SK-N-SH treated with all-trans-retinoic acid at 6 μM for 48 hours (cell line): Measurements from ENCODE around the gene THTPA.

Experiments used
- CSDC2 ChIP-seq: fragments of 250-450 bp; sonication (Bioruptor Pico); IDR thresholded peaks from 2 replicates; pipeline ENCODE4 v1.5.0; 2020; ENCODE audit warnings: mild to moderate bottlenecking, moderate library complexity
- PATZ1 ChIP-seq: fragments of 250-450 bp; sonication (Bioruptor Pico); IDR thresholded peaks from 2 replicates; pipeline ENCODE4 v1.8.0; 2020; ENCODE audit warnings: mild to moderate bottlenecking, moderate library complexity, borderline replicate concordance
- POU6F1 ChIP-seq: fragments of 250-450 bp; sonication (Bioruptor Pico); IDR thresholded peaks from 2 replicates; pipeline ENCODE4 v1.8.0; 2021; ENCODE audit warnings: low read depth, mild to moderate bottlenecking, moderate library complexity, borderline replicate concordance
- ZFP3 ChIP-seq: fragments of 250-450 bp; sonication (Bioruptor Pico); IDR thresholded peaks from 2 replicates; pipeline ENCODE4 v1.5.0; 2020; ENCODE audit warnings: mild to moderate bottlenecking, moderate library complexity
- ZFP30 ChIP-seq: fragments of 450-650 bp; formaldehyde crosslinking; IDR thresholded peaks from 2 replicates; pipeline ENCODE4 v1.5.0; 2022; ENCODE audit warnings: mild to moderate bottlenecking, moderate library complexity
- ZNF70 ChIP-seq: fragments of 450-650 bp; formaldehyde crosslinking; IDR thresholded peaks from 2 replicates; pipeline ENCODE4 v1.5.0; 2020; ENCODE audit warnings: mild to moderate bottlenecking, moderate library complexity

GRCh38 chr14:23540141-23540469 is 16.0 kb upstream of the THTPA start:
- TF ChIP-seq CSDC2 (CRISPR knock-in tag): no peak
- no peak for TF ChIP-seq ZNF70 (CRISPR knock-in tag)
- no peak for TF ChIP-seq POU6F1 (CRISPR knock-in tag)
- no peak for TF ChIP-seq ZFP3 (CRISPR knock-in tag)
- no peak for TF ChIP-seq PATZ1 (CRISPR knock-in tag)
- TF ChIP-seq ZFP30 (CRISPR knock-in tag): no peak
